Measurements from ENCODE around the gene CLDN3. TPM values are rescaled to one million over a fixed set of nuclear protein-coding genes. Genes with fewer than 3 reads are reported as not detected.

CLDN3 gene
- total and polyA plus RNA-seq, 9 of the 15 experiments (the other 6 are each of a cell fraction or from before 2014, with no cell fraction given) = 0.29 TPM; not detected in 8

DNA sequence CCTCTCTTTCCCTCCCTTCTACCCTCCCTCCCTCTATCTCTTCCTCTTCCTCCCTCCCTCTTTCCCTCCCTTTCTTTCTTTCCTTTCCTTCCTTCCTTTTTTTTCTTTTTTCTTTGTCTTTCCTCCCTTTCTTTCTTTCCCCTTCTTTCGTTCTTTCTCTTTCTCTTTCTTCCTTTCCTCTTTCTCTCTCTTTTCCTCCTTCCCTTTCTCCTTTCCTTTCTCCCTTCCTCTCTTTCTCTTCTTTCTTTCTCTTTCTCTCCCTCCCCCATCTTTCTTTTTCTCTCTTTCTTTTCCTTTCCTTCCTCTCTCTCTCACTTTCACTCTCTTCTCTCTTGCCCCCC, 7.4 kb downstream of the CLDN3 start (continued):
- TF ChIP-seq, protein P1, sequence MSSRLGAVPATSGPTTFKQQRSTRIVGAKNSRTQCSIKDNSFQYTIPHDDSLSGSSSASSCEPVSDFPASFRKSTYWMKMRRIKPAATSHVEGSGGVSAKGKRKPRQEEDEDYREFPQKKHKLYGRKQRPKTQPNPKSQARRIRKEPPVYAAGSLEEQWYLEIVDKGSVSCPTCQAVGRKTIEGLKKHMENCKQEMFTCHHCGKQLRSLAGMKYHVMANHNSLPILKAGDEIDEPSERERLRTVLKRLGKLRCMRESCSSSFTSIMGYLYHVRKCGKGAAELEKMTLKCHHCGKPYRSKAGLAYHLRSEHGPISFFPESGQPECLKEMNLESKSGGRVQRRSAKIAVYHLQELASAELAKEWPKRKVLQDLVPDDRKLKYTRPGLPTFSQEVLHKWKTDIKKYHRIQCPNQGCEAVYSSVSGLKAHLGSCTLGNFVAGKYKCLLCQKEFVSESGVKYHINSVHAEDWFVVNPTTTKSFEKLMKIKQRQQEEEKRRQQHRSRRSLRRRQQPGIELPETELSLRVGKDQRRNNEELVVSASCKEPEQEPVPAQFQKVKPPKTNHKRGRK (tag; IDR thresholded peaks at IDR 0.05) = peak; percentile 97
- TF ChIP-seq TRIM24 (IDR thresholded peaks at IDR 0.05) = peak; percentile 13 to 54; a peak in 1 of 4 replicates
- no peak for TF ChIP-seq ZZZ3 (IDR thresholded peaks at IDR 0.05)
- peak; percentile 86 for TF ChIP-seq LARP7 (IDR thresholded peaks at IDR 0.05)
- TF ChIP-seq, protein P2, sequence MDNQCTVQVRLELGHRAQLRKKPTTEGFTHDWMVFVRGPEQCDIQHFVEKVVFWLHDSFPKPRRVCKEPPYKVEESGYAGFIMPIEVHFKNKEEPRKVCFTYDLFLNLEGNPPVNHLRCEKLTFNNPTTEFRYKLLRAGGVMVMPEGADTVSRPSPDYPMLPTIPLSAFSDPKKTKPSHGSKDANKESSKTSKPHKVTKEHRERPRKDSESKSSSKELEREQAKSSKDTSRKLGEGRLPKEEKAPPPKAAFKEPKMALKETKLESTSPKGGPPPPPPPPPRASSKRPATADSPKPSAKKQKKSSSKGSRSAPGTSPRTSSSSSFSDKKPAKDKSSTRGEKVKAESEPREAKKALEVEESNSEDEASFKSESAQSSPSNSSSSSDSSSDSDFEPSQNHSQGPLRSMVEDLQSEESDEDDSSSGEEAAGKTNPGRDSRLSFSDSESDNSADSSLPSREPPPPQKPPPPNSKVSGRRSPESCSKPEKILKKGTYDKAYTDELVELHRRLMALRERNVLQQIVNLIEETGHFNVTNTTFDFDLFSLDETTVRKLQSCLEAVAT (IDR thresholded peaks at IDR 0.05) = 0 out of 4 replicates have a peak, but pooled peaks of 1 of the 2 experiments have one; percentile 25
- TF ChIP-seq MTA3 (IDR thresholded peaks at IDR 0.05; ENCODE audit: borderline replicate concordance) = no peak
- TF ChIP-seq, protein P3, sequence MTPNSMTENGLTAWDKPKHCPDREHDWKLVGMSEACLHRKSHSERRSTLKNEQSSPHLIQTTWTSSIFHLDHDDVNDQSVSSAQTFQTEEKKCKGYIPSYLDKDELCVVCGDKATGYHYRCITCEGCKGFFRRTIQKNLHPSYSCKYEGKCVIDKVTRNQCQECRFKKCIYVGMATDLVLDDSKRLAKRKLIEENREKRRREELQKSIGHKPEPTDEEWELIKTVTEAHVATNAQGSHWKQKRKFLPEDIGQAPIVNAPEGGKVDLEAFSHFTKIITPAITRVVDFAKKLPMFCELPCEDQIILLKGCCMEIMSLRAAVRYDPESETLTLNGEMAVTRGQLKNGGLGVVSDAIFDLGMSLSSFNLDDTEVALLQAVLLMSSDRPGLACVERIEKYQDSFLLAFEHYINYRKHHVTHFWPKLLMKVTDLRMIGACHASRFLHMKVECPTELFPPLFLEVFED (CRISPR knock-in tag; conservative IDR thresholded peaks at IDR 0.05) = 0 out of 2 replicates have a peak, but pooled peaks have one; percentile 32
- no peak for TF ChIP-seq PHTF2 (CRISPR knock-in tag; IDR thresholded peaks at IDR 0.05)
- TF ChIP-seq, protein P4, sequence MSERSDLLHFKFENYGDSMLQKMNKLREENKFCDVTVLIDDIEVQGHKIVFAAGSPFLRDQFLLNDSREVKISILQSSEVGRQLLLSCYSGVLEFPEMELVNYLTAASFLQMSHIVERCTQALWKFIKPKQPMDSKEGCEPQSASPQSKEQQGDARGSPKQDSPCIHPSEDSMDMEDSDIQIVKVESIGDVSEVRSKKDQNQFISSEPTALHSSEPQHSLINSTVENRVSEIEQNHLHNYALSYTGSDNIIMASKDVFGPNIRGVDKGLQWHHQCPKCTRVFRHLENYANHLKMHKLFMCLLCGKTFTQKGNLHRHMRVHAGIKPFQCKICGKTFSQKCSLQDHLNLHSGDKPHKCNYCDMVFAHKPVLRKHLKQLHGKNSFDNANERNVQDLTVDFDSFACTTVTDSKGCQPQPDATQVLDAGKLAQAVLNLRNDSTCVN (CRISPR knock-in tag; IDR thresholded peaks at IDR 0.05) = 0 out of 2 replicates have a peak, but pooled peaks have one; percentile 16
- TF ChIP-seq KDM1A (IDR thresholded peaks at IDR 0.05) = 0 out of 4 replicates have a peak, but pooled peaks of 1 of the 2 experiments have one; percentile 14
- TF ChIP-seq ZNF589 (CRISPR knock-in tag; IDR thresholded peaks at IDR 0.05; ENCODE audit: low read depth) = no peak
- TF ChIP-seq HLTF (IDR thresholded peaks at IDR 0.05) = 0 out of 2 replicates have a peak, but pooled peaks have one; percentile 37
- TF ChIP-seq BRD9 (IDR thresholded peaks at IDR 0.05; ENCODE audit: low read depth, partially characterized antibody) = no peak
- peak; percentile 43; the same call in 1 of the 2 replicates for TF ChIP-seq PHB2 (IDR thresholded peaks at IDR 0.05; ENCODE audit: low read depth)
- TF ChIP-seq, protein P5, sequence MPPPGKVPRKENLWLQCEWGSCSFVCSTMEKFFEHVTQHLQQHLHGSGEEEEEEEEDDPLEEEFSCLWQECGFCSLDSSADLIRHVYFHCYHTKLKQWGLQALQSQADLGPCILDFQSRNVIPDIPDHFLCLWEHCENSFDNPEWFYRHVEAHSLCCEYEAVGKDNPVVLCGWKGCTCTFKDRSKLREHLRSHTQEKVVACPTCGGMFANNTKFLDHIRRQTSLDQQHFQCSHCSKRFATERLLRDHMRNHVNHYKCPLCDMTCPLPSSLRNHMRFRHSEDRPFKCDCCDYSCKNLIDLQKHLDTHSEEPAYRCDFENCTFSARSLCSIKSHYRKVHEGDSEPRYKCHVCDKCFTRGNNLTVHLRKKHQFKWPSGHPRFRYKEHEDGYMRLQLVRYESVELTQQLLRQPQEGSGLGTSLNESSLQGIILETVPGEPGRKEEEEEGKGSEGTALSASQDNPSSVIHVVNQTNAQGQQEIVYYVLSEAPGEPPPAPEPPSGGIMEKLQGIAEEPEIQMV (tag; conservative IDR thresholded peaks at IDR 0.05; ENCODE audit: low read depth) = peak; percentile 44; the same call in 1 of the 2 replicates
- no peak for TF ChIP-seq ZNF76 (CRISPR knock-in tag; IDR thresholded peaks at IDR 0.05; ENCODE audit: borderline replicate concordance)
- TF ChIP-seq THRAP3 (IDR thresholded peaks at IDR 0.05; ENCODE audit: borderline replicate concordance) = peak; percentile 70; the same call in 1 of the 2 replicates
- TF ChIP-seq, protein P6, sequence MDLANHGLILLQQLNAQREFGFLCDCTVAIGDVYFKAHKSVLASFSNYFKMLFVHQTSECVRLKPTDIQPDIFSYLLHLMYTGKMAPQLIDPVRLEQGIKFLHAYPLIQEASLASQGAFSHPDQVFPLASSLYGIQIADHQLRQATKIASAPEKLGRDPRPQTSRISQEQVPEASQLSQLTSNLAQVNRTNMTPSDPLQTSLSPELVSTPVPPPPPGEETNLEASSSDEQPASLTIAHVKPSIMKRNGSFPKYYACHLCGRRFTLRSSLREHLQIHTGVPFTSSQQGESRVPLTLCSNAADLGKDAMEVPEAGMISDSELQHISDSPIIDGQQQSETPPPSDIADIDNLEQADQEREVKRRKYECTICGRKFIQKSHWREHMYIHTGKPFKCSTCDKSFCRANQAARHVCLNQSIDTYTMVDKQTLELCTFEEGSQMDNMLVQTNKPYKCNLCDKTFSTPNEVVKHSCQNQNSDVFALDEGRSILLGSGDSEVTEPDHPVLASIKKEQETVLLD (IDR thresholded peaks at IDR 0.05) = peak; percentile 71
- TF ChIP-seq, protein P7, sequence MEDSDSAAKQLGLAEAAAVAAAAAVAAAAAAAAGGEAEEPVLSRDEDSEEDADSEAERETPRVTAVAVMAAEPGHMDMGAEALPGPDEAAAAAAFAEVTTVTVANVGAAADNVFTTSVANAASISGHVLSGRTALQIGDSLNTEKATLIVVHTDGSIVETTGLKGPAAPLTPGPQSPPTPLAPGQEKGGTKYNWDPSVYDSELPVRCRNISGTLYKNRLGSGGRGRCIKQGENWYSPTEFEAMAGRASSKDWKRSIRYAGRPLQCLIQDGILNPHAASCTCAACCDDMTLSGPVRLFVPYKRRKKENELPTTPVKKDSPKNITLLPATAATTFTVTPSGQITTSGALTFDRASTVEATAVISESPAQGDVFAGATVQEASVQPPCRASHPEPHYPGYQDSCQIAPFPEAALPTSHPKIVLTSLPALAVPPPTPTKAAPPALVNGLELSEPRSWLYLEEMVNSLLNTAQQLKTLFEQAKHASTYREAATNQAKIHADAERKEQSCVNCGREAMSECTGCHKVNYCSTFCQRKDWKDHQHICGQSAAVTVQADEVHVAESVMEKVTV (CRISPR knock-in tag; IDR thresholded peaks at IDR 0.05) = no peak
